CD4-positive, alpha-beta T cell treated with Interleukin-2 at 100 ng/mL for 4 hours (primary cell): ENCODE results near the gene GTF2IRD1.
A peak's percentile ranks its signal among the peaks of the same experiment; 100 is the strongest.
"Not testable (repeated sequence)": the region's sequence is repeated elsewhere in the genome, so short reads cannot be mapped to it uniquely, and the experiment has no call there.

ENCODE experiments used
- DNase-seq: peaks from one replicate; pipeline ENCODE4 v3.0.0-alpha.2; 2020; ENCODE audit warnings: low spot score

The GTF2IRD1 gene

GRCh38 chr7:74599244-74599643 is 145.5 kb downstream of the GTF2IRD1 start:
- DNase-seq = no peak

GRCh38 chr7:74604326-74605020 is 150.8 kb downstream of the GTF2IRD1 start:
- no peak for DNase-seq

- peak; percentile 20 for DNase-seq
Observed at GRCh38 chr7:74606101-74606908, 152.6 kb downstream of the GTF2IRD1 start.

- DNase-seq = no peak
Observed at GRCh38 chr7:74606909-74607510, 153.3 kb downstream of the GTF2IRD1 start.

GRCh38 chr7:74612015-74612829 is 158.5 kb downstream of the GTF2IRD1 start:
- no peak for DNase-seq

- no peak for DNase-seq
Observed at GRCh38 chr7:74615933-74616780, 162.5 kb downstream of the GTF2IRD1 start.

- DNase-seq = peak; percentile 7
Observed at GRCh38 chr7:74617180-74617744, 163.6 kb downstream of the GTF2IRD1 start.

- DNase-seq = no peak
Observed at GRCh38 chr7:74619235-74619860, 165.6 kb downstream of the GTF2IRD1 start.

- no peak for DNase-seq
Observed at GRCh38 chr7:74622228-74622749, 168.6 kb downstream of the GTF2IRD1 start.

GRCh38 chr7:74623135-74623534 is 169.4 kb downstream of the GTF2IRD1 start:
- no peak for DNase-seq

- DNase-seq = peak; percentile 29
Observed at GRCh38 chr7:74625446-74625845, 171.7 kb downstream of the GTF2IRD1 start.

GRCh38 chr7:74627661-74628411 is 174.1 kb downstream of the GTF2IRD1 start:
- DNase-seq = no peak

- no peak for DNase-seq
Observed at GRCh38 chr7:74632505-74632904, 178.8 kb downstream of the GTF2IRD1 start.

- DNase-seq = no peak
Observed at GRCh38 chr7:74633451-74633921, 179.8 kb downstream of the GTF2IRD1 start.

- no peak for DNase-seq
Observed at GRCh38 chr7:74637745-74638144, 184.0 kb downstream of the GTF2IRD1 start.

GRCh38 chr7:74650055-74650454 is 196.3 kb downstream of the GTF2IRD1 start:
- peak; percentile 86 for DNase-seq

- DNase-seq = not testable (repeated sequence)
Observed at GRCh38 chr7:74650493-74651132, 196.9 kb downstream of the GTF2IRD1 start.

GRCh38 chr7:74651133-74651504 is 197.4 kb downstream of the GTF2IRD1 start:
- DNase-seq = not testable (repeated sequence)
